ENCODE measurements around the gene NCKAP5.

The NCKAP5 gene

GRCh38 chr2:132642415-132642814 is 925.8 kb downstream of the NCKAP5 start:
- H3K4me3 ChIP-seq (ENCODE audit: low read length in 2 of 2): no peak overlapping the region
- no peak overlapping the region for H3K27ac ChIP-seq (ENCODE audit: low read length)
- H3K27me3 ChIP-seq (ENCODE audit: control insufficient read depth in 1 of 2, insufficient read depth in 2 of 2, low read length in 2 of 2): no peaks in the 10 kb centered on the region
- H3K4me1 ChIP-seq (ENCODE audit: control insufficient read depth, insufficient read depth, low read length): no peaks in the 10 kb centered on the region
- H3K9me3 ChIP-seq (ENCODE audit: control insufficient read depth in 2 of 2, low read length in 2 of 2): no peaks in the 10 kb centered on the region
- no peaks in the 10 kb centered on the region for H3K36me3 ChIP-seq (ENCODE audit: control insufficient read depth in 2 of 2, insufficient read depth in 2 of 2, low read length in 2 of 2)
- H3K9ac ChIP-seq (ENCODE audit: low read length in 2 of 2): no peak overlapping the region

GRCh38 chr2:132641819-132642218 is 926.4 kb downstream of the NCKAP5 start:
- Histone ChIP-seq H3K27ac (ENCODE audit: low read length) (no peak overlapping the region), H3K4me3 (ENCODE audit: low read length in 2 of 2) (no peak overlapping the region), H3K9ac (ENCODE audit: low read length in 2 of 2) (no peak overlapping the region), H3K27me3 (ENCODE audit: control insufficient read depth in 1 of 2, insufficient read depth in 2 of 2, low read length in 2 of 2) (no peaks in the 10 kb centered on the region), H3K36me3 (ENCODE audit: control insufficient read depth in 2 of 2, insufficient read depth in 2 of 2, low read length in 2 of 2) (no peaks in the 10 kb centered on the region), H3K9me3 (ENCODE audit: control insufficient read depth in 2 of 2, low read length in 2 of 2) (no peaks in the 10 kb centered on the region), H3K4me1 (ENCODE audit: control insufficient read depth, insufficient read depth, low read length) (no peaks in the 10 kb centered on the region)

- Histone ChIP-seq H3K27ac (ENCODE audit: low read length) (no peak overlapping the region), H3K36me3 (ENCODE audit: control insufficient read depth in 2 of 2, insufficient read depth in 2 of 2, low read length in 2 of 2) (no peaks in the 10 kb centered on the region)
These were observed 928.1 kb downstream of the NCKAP5 start for GRCh38 chr2:132640116-132640515.

GRCh38 chr2:132638313-132639040 is 929.8 kb downstream of the NCKAP5 start:
- no peaks in the 10 kb centered on the region for H3K27me3 ChIP-seq (ENCODE audit: control insufficient read depth in 1 of 2, insufficient read depth in 2 of 2, low read length in 2 of 2)
- H3K4me1 ChIP-seq (ENCODE audit: control insufficient read depth, insufficient read depth, low read length): peaks cover 14% of the 10 kb centered on the region
- H3K36me3 ChIP-seq (ENCODE audit: control insufficient read depth in 2 of 2, insufficient read depth in 2 of 2, low read length in 2 of 2): no peaks in the 10 kb centered on the region

More at GRCh38 chr2:132640116-132640515, 928.1 kb downstream of the NCKAP5 start:
- Histone ChIP-seq H3K9me3 (ENCODE audit: control insufficient read depth in 2 of 2, low read length in 2 of 2) (no peaks in the 10 kb centered on the region), H3K27me3 (ENCODE audit: control insufficient read depth in 1 of 2, insufficient read depth in 2 of 2, low read length in 2 of 2) (no peaks in the 10 kb centered on the region), H3K4me3 (ENCODE audit: low read length in 2 of 2) (no peak overlapping the region), H3K4me1 (ENCODE audit: control insufficient read depth, insufficient read depth, low read length) (peaks cover 11% of the 10 kb centered on the region), H3K9ac (ENCODE audit: low read length in 2 of 2) (no peak overlapping the region)

GRCh38 chr2:132636346-132636745 is 931.9 kb downstream of the NCKAP5 start:
- no peaks in the 10 kb centered on the region for H3K36me3 ChIP-seq (ENCODE audit: control insufficient read depth in 2 of 2, insufficient read depth in 2 of 2, low read length in 2 of 2)
- H3K4me3 ChIP-seq (ENCODE audit: low read length in 2 of 2): no peak overlapping the region
- H3K27ac ChIP-seq (ENCODE audit: low read length): no peak overlapping the region
- H3K9ac ChIP-seq (ENCODE audit: low read length in 2 of 2): no peak overlapping the region
- no peaks in the 10 kb centered on the region for H3K27me3 ChIP-seq (ENCODE audit: control insufficient read depth in 1 of 2, insufficient read depth in 2 of 2, low read length in 2 of 2)
- H3K9me3 ChIP-seq (ENCODE audit: control insufficient read depth in 2 of 2, low read length in 2 of 2): no peaks in the 10 kb centered on the region
- peaks cover 25% of the 10 kb centered on the region for H3K4me1 ChIP-seq (ENCODE audit: control insufficient read depth, insufficient read depth, low read length)

More at GRCh38 chr2:132638313-132639040, 929.8 kb downstream of the NCKAP5 start:
- Histone ChIP-seq H3K27ac (ENCODE audit: low read length) (no peak overlapping the region), H3K9ac (ENCODE audit: low read length in 2 of 2) (no peak overlapping the region), H3K4me3 (ENCODE audit: low read length in 2 of 2) (no peak overlapping the region), H3K9me3 (ENCODE audit: control insufficient read depth in 2 of 2, low read length in 2 of 2) (no peaks in the 10 kb centered on the region)

GRCh38 chr2:132633635-132634034 is 934.6 kb downstream of the NCKAP5 start:
- Histone ChIP-seq H3K9me3 (ENCODE audit: control insufficient read depth in 2 of 2, low read length in 2 of 2) (no peaks in the 10 kb centered on the region), H3K9ac (ENCODE audit: low read length in 2 of 2) (no peak overlapping the region), H3K4me3 (ENCODE audit: low read length in 2 of 2) (no peak overlapping the region), H3K4me1 (ENCODE audit: control insufficient read depth, insufficient read depth, low read length) (peaks cover 25% of the 10 kb centered on the region), H3K36me3 (ENCODE audit: control insufficient read depth in 2 of 2, insufficient read depth in 2 of 2, low read length in 2 of 2) (no peaks in the 10 kb centered on the region), H3K27me3 (ENCODE audit: control insufficient read depth in 1 of 2, insufficient read depth in 2 of 2, low read length in 2 of 2) (no peaks in the 10 kb centered on the region), H3K27ac (ENCODE audit: low read length) (no peak overlapping the region)

GRCh38 chr2:132632000-132632649 is 936.1 kb downstream of the NCKAP5 start:
- H3K27ac ChIP-seq (ENCODE audit: low read length): peak overlapping the region; percentile 49
- H3K9me3 ChIP-seq (ENCODE audit: control insufficient read depth in 2 of 2, low read length in 2 of 2): no peaks in the 10 kb centered on the region
- no peaks in the 10 kb centered on the region for H3K36me3 ChIP-seq (ENCODE audit: control insufficient read depth in 2 of 2, insufficient read depth in 2 of 2, low read length in 2 of 2)
- no peak overlapping the region for H3K9ac ChIP-seq (ENCODE audit: low read length in 2 of 2)
- no peaks in the 10 kb centered on the region for H3K27me3 ChIP-seq (ENCODE audit: control insufficient read depth in 1 of 2, insufficient read depth in 2 of 2, low read length in 2 of 2)
- peaks cover 30% of the 10 kb centered on the region for H3K4me1 ChIP-seq (ENCODE audit: control insufficient read depth, insufficient read depth, low read length)
- no peak overlapping the region for H3K4me3 ChIP-seq (ENCODE audit: low read length in 2 of 2)

- no peak overlapping the region for H3K4me3 ChIP-seq (ENCODE audit: low read length in 2 of 2)
- no peak overlapping the region for H3K27ac ChIP-seq (ENCODE audit: low read length)
- H3K9ac ChIP-seq (ENCODE audit: low read length in 2 of 2): no peak overlapping the region
- no peaks in the 10 kb centered on the region for H3K9me3 ChIP-seq (ENCODE audit: control insufficient read depth in 2 of 2, low read length in 2 of 2)
- no peaks in the 10 kb centered on the region for H3K27me3 ChIP-seq (ENCODE audit: control insufficient read depth in 1 of 2, insufficient read depth in 2 of 2, low read length in 2 of 2)
- H3K4me1 ChIP-seq (ENCODE audit: control insufficient read depth, insufficient read depth, low read length): peaks cover 8% of the 10 kb centered on the region
- H3K36me3 ChIP-seq (ENCODE audit: control insufficient read depth in 2 of 2, insufficient read depth in 2 of 2, low read length in 2 of 2): no peaks in the 10 kb centered on the region
These were observed 940.7 kb downstream of the NCKAP5 start for GRCh38 chr2:132627536-132627935.

GRCh38 chr2:132623096-132623839 is 945.0 kb downstream of the NCKAP5 start:
- H3K9ac ChIP-seq (ENCODE audit: low read length in 2 of 2): no peak overlapping the region
- no peak overlapping the region for H3K27ac ChIP-seq (ENCODE audit: low read length)
- H3K4me3 ChIP-seq (ENCODE audit: low read length in 2 of 2): no peak overlapping the region
- no peaks in the 10 kb centered on the region for H3K36me3 ChIP-seq (ENCODE audit: control insufficient read depth in 2 of 2, insufficient read depth in 2 of 2, low read length in 2 of 2)
- H3K4me1 ChIP-seq (ENCODE audit: control insufficient read depth, insufficient read depth, low read length): peaks cover 5% of the 10 kb centered on the region
- no peaks in the 10 kb centered on the region for H3K27me3 ChIP-seq (ENCODE audit: control insufficient read depth in 1 of 2, insufficient read depth in 2 of 2, low read length in 2 of 2)
- H3K9me3 ChIP-seq (ENCODE audit: control insufficient read depth in 2 of 2, low read length in 2 of 2): no peaks in the 10 kb centered on the region

Measured in stomach smooth muscle (tissue), 2 donors.